GM12878 (cell line): ENCODE results near the gene ARSJ. TPM values are rescaled to one million over a fixed set of nuclear protein-coding genes. Genes with fewer than 3 reads are reported as not detected.

Source experiments
- ATAC-seq: fragments of 200-7000 bp; cut with Tn5 transposase; 3 replicates; pipeline ENCODE4 v1.9.1; 2020; ENCODE audit warnings: mild to moderate bottlenecking, moderate library complexity
- BruUV-seq: library from RNA; stranded (reverse); fragments of 400-500 nt; replicated peaks from 2 replicates; lab custom pipeline; 2021; lab: Mats Ljungman, UMichigan
- CTCF ChIA-PET: fragments of 300-600 bp; sonication (Branson Sonifier 250); formaldehyde crosslinking; extraction: SDS; loops from one replicate; lab custom pipeline; 2021; ENCODE audit warnings: inconsistent platforms; lab: Yijun Ruan, JAX
- POLR2A ChIA-PET: fragments of 350-600 bp; formaldehyde crosslinking; extraction: SDS; loops from one replicate; lab custom pipeline; 2021; ENCODE audit warnings: inconsistent platforms; lab: Charles Lee
- RAD21 ChIA-PET: fragments of 300-600 bp; sonication (Branson Sonifier 250); formaldehyde crosslinking; loops from one replicate; lab custom pipeline; 2023; ENCODE audit warnings: antibody characterized with exemption; ENCODE audit not compliant: unreplicated experiment; lab: Charles Lee
- SMC1A ChIA-PET: fragments of 300-600 bp; sonication (Branson Sonifier 250); formaldehyde crosslinking; loops from one replicate; lab custom pipeline; 2023; ENCODE audit not compliant: unreplicated experiment, uncharacterized antibody; lab: Charles Lee
- DNase-seq: peaks from one replicate; pipeline ENCODE4 v3.0.0-alpha.2; 2011; ENCODE audit warnings: low read depth, low spot score
- FAIRE-seq: peaks from 3 replicates; lab custom pipeline; 2011; peaks lifted over from hg19 to GRCh38; lab: Jason Lieb, UNC
- H2AFZ ChIP-seq: 2 replicates; pipeline ENCODE4 v1.6.0; 2011; ENCODE audit warnings: low read depth, low read length, control low read depth; ENCODE audit not compliant: control insufficient read depth
- H3K27ac ChIP-seq: 2 replicates; pipeline ENCODE4 v1.5.1; 2011; ENCODE audit warnings: control low read depth; ENCODE audit not compliant: control insufficient read depth, insufficient read depth
- H3K27me3 ChIP-seq, 2 experiments: replicated peaks in 1 of 2; 2 replicates each; pipeline versions ENCODE4 v1.6.0 to v1.6.1; 2011; ENCODE audit warnings: low read length in 1 of 2; ENCODE audit not compliant: control insufficient read depth in 2 of 2, insufficient read depth in 2 of 2
- H3K36me3 ChIP-seq, 2 experiments: 2 replicates each; pipeline ENCODE4 v1.5.1; 2011; ENCODE audit warnings: low read length in 1 of 2; ENCODE audit not compliant: control insufficient read depth in 2 of 2, insufficient read depth in 2 of 2
- H3K4me1 ChIP-seq: 2 replicates; pipeline ENCODE4 v1.6.1; 2011; ENCODE audit warnings: mild to moderate bottlenecking, low read length, moderate library complexity, mixed read lengths; ENCODE audit not compliant: control insufficient read depth, insufficient read depth
- H3K4me2 ChIP-seq: 2 replicates; pipeline ENCODE4 v1.6.0; 2011; ENCODE audit warnings: control low read depth; ENCODE audit not compliant: control insufficient read depth, insufficient read depth
- H3K4me3 ChIP-seq: fragments of 200-600 bp; sonication (generic); 2 replicates; pipeline ENCODE4 v1.5.1; 2016
- H3K79me2 ChIP-seq: 2 replicates; pipeline ENCODE4 v1.6.0; 2011; ENCODE audit warnings: low read length; ENCODE audit not compliant: control insufficient read depth, insufficient read depth
- H3K9ac ChIP-seq: 2 replicates; pipeline ENCODE4 v1.8.0; 2011; ENCODE audit warnings: low read length, control low read depth, mixed read lengths; ENCODE audit not compliant: control insufficient read depth, insufficient read depth
- H3K9me3 ChIP-seq: replicated peaks from 3 replicates; pipeline ENCODE4 v1.5.1; 2011; ENCODE audit warnings: mild to moderate bottlenecking, low read length; ENCODE audit not compliant: control insufficient read depth, insufficient read depth
- H4K20me1 ChIP-seq: 2 replicates; pipeline ENCODE4 v1.6.0; 2011; ENCODE audit not compliant: control insufficient read depth, insufficient read depth
- ATF7 ChIP-seq: fragments of 450-650 bp; IDR thresholded peaks from 2 replicates; pipeline ENCODE4 v1.6.1; 2016; ENCODE audit warnings: low read depth, mild to moderate bottlenecking
- CBFB ChIP-seq: IDR thresholded peaks from 2 replicates; pipeline ENCODE4 v1.6.1; 2016; ENCODE audit warnings: antibody characterized with exemption, low read depth
- EZH2 ChIP-seq: IDR thresholded peaks from 2 replicates; pipeline ENCODE4 v1.6.1; 2012; ENCODE audit warnings: low read depth, mild to moderate bottlenecking, control low read depth, inconsistent platforms, low read length, borderline replicate concordance; ENCODE audit not compliant: control insufficient read depth
- HDAC2 ChIP-seq: fragments of 200-600 bp; sonication (generic); IDR thresholded peaks from 2 replicates; pipeline ENCODE4 v1.6.1; 2017
- HSF1 ChIP-seq: fragments of 150-350 bp; IDR thresholded peaks from 2 replicates; pipeline ENCODE4 v1.6.1; 2014; ENCODE audit warnings: mild to moderate bottlenecking, low read depth, low read length
- IKZF2 ChIP-seq, 2 experiments: fragments of 450-650 bp; IDR thresholded peaks; 2 replicates each; pipeline ENCODE4 v1.6.1; 2017; ENCODE audit warnings: mild to moderate bottlenecking in 2 of 2, moderate library complexity in 2 of 2
- JUNB ChIP-seq: IDR thresholded peaks from 2 replicates; pipeline ENCODE4 v1.6.1; 2016; ENCODE audit warnings: antibody characterized with exemption, mild to moderate bottlenecking
- NFYB ChIP-seq: IDR thresholded peaks from 2 replicates; pipeline ENCODE4 v1.6.1; 2011; ENCODE audit warnings: low read depth, mild to moderate bottlenecking, low read length, improper control_type of control experiment, moderate library complexity; ENCODE audit not compliant: insufficient read depth
- SKIL ChIP-seq: fragments of 450-650 bp; IDR thresholded peaks from 2 replicates; pipeline ENCODE4 v1.6.1; 2017; ENCODE audit warnings: mild to moderate bottlenecking, low read depth, inconsistent platforms; ENCODE audit not compliant: poor library complexity, severe bottlenecking
- SPI1 ChIP-seq: IDR thresholded peaks from 2 replicates; pipeline ENCODE4 v1.6.1; 2011; ENCODE audit warnings: low read depth, mild to moderate bottlenecking, low read length, moderate library complexity, borderline replicate concordance; ENCODE audit not compliant: insufficient read depth
- ZNF24 ChIP-seq: fragments of 450-650 bp; IDR thresholded peaks from 2 replicates; pipeline ENCODE4 v1.6.1; 2017; ENCODE audit warnings: antibody characterized with exemption, mild to moderate bottlenecking
- ZNF592 ChIP-seq: fragments of 450-650 bp; IDR thresholded peaks from 2 replicates; pipeline ENCODE4 v1.6.1; 2017; ENCODE audit warnings: mild to moderate bottlenecking, moderate library complexity
- ZSCAN29 ChIP-seq: fragments of 450-650 bp; IDR thresholded peaks from 2 replicates; pipeline ENCODE4 v1.6.1; 2017; ENCODE audit warnings: mild to moderate bottlenecking, moderate library complexity
- WGBS: methylation state at CpG from one replicate; pipeline ENCODE4 v1.1.6; 2016; ENCODE audit warnings: low lambda C conversion rate; ENCODE audit not compliant: insufficient replicate concordance, insufficient coverage; ENCODE audit errors: missing lambda C conversion rate; 5-methylcytosine and 5-hydroxymethylcytosine counted together
- in situ Hi-C: fragments of 300-500 bp; cut with MboI; formaldehyde crosslinking; loops from 9 replicates; pipeline ENCODE4 v1.14.3; 2018; ENCODE audit warnings: mixed read lengths
- intact Hi-C: fragments of 100-400 bp; cut with micrococcal nuclease; formaldehyde crosslinking; loops from one replicate; pipeline ENCODE4 v1.14.2; 2022; ENCODE audit not compliant: unreplicated experiment
- polyA plus RNA-seq, 11 experiments: library from polyadenylated mRNA; depleted of rRNA in 4 of 11; unstranded in 6 of 11; stranded (reverse) in 5 of 11; fragments of >200 nt; fragmentation: Nextera tagmentation in 4 of 11; fragmentation: Illumina TruSeq in 1 of 11; extraction: Ambion mirVana in 4 of 11; extraction: Trizol in 1 of 11; gene quantifications; 1 replicate in 1 of 11; 2 replicates in 10 of 11; pipeline versions ENCODE4 v1.2.1 to v1.2.3, GENCODE V29; 2011 to 2016; ENCODE audit warnings: inconsistent platforms in 2 of 11, missing spikeins in 2 of 11, low read depth in 1 of 11
- total RNA-seq, 4 experiments: library from RNA; depleted of rRNA in 3 of 4; stranded (reverse); fragments of >200 nt in 3 of 4; fragmentation: Illumina TruSeq in 1 of 4; extraction: Trizol in 1 of 4; gene quantifications; 2 replicates each; pipeline versions ENCODE4 v1.2.1 to v1.2.3, GENCODE V29; 2013 to 2021

The ARSJ gene
- total and polyA plus RNA-seq, 10 of the 15 experiments (the other 5 are each of a cell fraction or from before 2014, with no cell fraction given) = under 0.01 to 0.19 (median 0.04) TPM; not detected in 5

GRCh38 chr4:113958766-113959538 is 20.5 kb downstream of the ARSJ start:
- BruUV-seq = no TSS peak
- Histone ChIP-seq H2AFZ (peak overlapping the region; percentile 7; the same call in 1 of the 2 replicates), H4K20me1 (no peaks in the 10 kb centered on the region), H3K36me3 (no peaks in the 10 kb centered on the region), H3K79me2 (no peaks in the 10 kb centered on the region), H3K9me3 (peaks cover 4% of the 10 kb centered on the region; the same call in 2 of the 3 replicates), H3K4me3 (no peak overlapping the region), H3K4me2 (no peak overlapping the region), H3K27ac (no peak overlapping the region), H3K27me3 (no peaks in the 10 kb centered on the region; a peak in 1 of 4 replicates), H3K4me1 (no peaks in the 10 kb centered on the region), H3K9ac (no peak overlapping the region)
- intact Hi-C loops = loop anchor here (10.0 kb wide), 1 partner anchor 736 kb away; no protein-coding TSS in a partner anchor
- FAIRE-seq (peak; percentile 38), DNase-seq (no peak), ATAC-seq (peak; percentile 81)
- RAD21 ChIA-PET = interaction anchor here (1.0 to 2.2 kb wide), 6 partner anchors 9 to 134 kb away, joined by 3 to 7 read pairs (median 4); no protein-coding TSS in a partner anchor
- SMC1A ChIA-PET = interaction anchor here (0.6 to 3.9 kb wide), 21 partner anchors 9 to 564 kb away, joined by 3 to 17 read pairs (median 3); no protein-coding TSS in a partner anchor
- CTCF ChIA-PET = interaction anchor here (1.0 to 2.2 kb wide), 5 partner anchors 19 to 115 kb away, joined by 3 to 7 read pairs (median 3); no protein-coding TSS in a partner anchor
- POLR2A ChIA-PET = no interaction called here
- TF ChIP-seq HDAC2 = no peak
- TF ChIP-seq SKIL = no peak
- TF ChIP-seq ZNF592 = no peak
- no peak for TF ChIP-seq ZSCAN29
- TF ChIP-seq SPI1 = 0 out of 2 replicates have a peak, but pooled peaks have one; percentile 6
- peak; percentile 16; the same call in 1 of the 2 replicates for TF ChIP-seq ATF7
- TF ChIP-seq ZNF24 = no peak
- no peak for TF ChIP-seq IKZF2 (IDR thresholded peaks at IDR 0.05)
- TF ChIP-seq JUNB = peak; percentile 19; the same call in 1 of the 2 replicates
- no peak for TF ChIP-seq EZH2
- no peak for TF ChIP-seq NFYB
- TF ChIP-seq HSF1 = no peak
- TF ChIP-seq CBFB = no peak
- WGBS = 35% methylated on average over 8 of the region's 8 CpGs
- in situ Hi-C loops = loop anchor here (10.0 kb wide), 1 partner anchor 426 kb away; no protein-coding TSS in a partner anchor
